ENCODE results near the gene MAMLD1.

Gene MAMLD1

GRCh38 chrX:150347471-150347870, 15.6 kb upstream of the MAMLD1 start:
- Histone ChIP-seq H3K4me1 (ENCODE audit: low read depth, poor library complexity, severe bottlenecking) (no peaks in the 10 kb centered on the region), H3K4me2 (no peak overlapping the region), H4K20me1 (ENCODE audit: insufficient read depth) (no peaks in the 10 kb centered on the region), H3K4me3 (IDR thresholded peaks at IDR 0.05; ENCODE audit: insufficient read depth, low read depth, low read length) (no peak overlapping the region), H3K79me2 (ENCODE audit: insufficient read depth, low read depth) (no peaks in the 10 kb centered on the region), H3K36me3 (ENCODE audit: insufficient read depth) (no peaks in the 10 kb centered on the region), H3K27ac (no peak overlapping the region), H3K9ac (no peak overlapping the region), H3K27me3 (ENCODE audit: insufficient read depth, low read depth) (no peaks in the 10 kb centered on the region), H2AFZ (ENCODE audit: low read depth) (no peak overlapping the region)
- TF ChIP-seq, protein P1, sequence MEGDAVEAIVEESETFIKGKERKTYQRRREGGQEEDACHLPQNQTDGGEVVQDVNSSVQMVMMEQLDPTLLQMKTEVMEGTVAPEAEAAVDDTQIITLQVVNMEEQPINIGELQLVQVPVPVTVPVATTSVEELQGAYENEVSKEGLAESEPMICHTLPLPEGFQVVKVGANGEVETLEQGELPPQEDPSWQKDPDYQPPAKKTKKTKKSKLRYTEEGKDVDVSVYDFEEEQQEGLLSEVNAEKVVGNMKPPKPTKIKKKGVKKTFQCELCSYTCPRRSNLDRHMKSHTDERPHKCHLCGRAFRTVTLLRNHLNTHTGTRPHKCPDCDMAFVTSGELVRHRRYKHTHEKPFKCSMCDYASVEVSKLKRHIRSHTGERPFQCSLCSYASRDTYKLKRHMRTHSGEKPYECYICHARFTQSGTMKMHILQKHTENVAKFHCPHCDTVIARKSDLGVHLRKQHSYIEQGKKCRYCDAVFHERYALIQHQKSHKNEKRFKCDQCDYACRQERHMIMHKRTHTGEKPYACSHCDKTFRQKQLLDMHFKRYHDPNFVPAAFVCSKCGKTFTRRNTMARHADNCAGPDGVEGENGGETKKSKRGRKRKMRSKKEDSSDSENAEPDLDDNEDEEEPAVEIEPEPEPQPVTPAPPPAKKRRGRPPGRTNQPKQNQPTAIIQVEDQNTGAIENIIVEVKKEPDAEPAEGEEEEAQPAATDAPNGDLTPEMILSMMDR (conservative IDR thresholded peaks at IDR 0.05; ENCODE audit: low read depth, low read length), result no peak

- no peak overlapping the region for H3K4me3 ChIP-seq (IDR thresholded peaks at IDR 0.05; ENCODE audit: insufficient read depth, low read depth, low read length)
- H3K36me3 ChIP-seq (ENCODE audit: insufficient read depth), result no peaks in the 10 kb centered on the region
- H4K20me1 ChIP-seq (ENCODE audit: insufficient read depth), result no peaks in the 10 kb centered on the region
- no peak overlapping the region for H3K9ac ChIP-seq
- H3K4me1 ChIP-seq (ENCODE audit: low read depth, poor library complexity, severe bottlenecking), result no peaks in the 10 kb centered on the region
- no peak overlapping the region for H3K27ac ChIP-seq
- H3K27me3 ChIP-seq (ENCODE audit: insufficient read depth, low read depth), result no peaks in the 10 kb centered on the region
- no peak overlapping the region for H3K4me2 ChIP-seq
- no peak overlapping the region for H2AFZ ChIP-seq (ENCODE audit: low read depth)
- no peaks in the 10 kb centered on the region for H3K79me2 ChIP-seq (ENCODE audit: insufficient read depth, low read depth)
- TF ChIP-seq, protein P1 (conservative IDR thresholded peaks at IDR 0.05; ENCODE audit: low read depth, low read length), result no peak
Observed at GRCh38 chrX:150348365-150348764, 14.8 kb upstream of the MAMLD1 start.

- Histone ChIP-seq H3K27ac (no peak overlapping the region), H3K27me3 (ENCODE audit: insufficient read depth, low read depth) (no peaks in the 10 kb centered on the region), H3K4me1 (ENCODE audit: low read depth, poor library complexity, severe bottlenecking) (no peaks in the 10 kb centered on the region), H4K20me1 (ENCODE audit: insufficient read depth) (no peaks in the 10 kb centered on the region), H2AFZ (ENCODE audit: low read depth) (no peak overlapping the region), H3K36me3 (ENCODE audit: insufficient read depth) (no peaks in the 10 kb centered on the region), H3K79me2 (ENCODE audit: insufficient read depth, low read depth) (no peaks in the 10 kb centered on the region), H3K9ac (no peak overlapping the region), H3K4me2 (no peak overlapping the region), H3K4me3 (IDR thresholded peaks at IDR 0.05; ENCODE audit: insufficient read depth, low read depth, low read length) (no peak overlapping the region)
- TF ChIP-seq, protein P1 (conservative IDR thresholded peaks at IDR 0.05; ENCODE audit: low read depth, low read length), result no peak
Observed at GRCh38 chrX:150352114-150352513, 11.0 kb upstream of the MAMLD1 start.

GRCh38 chrX:150352581-150352980, 10.5 kb upstream of the MAMLD1 start:
- no peaks in the 10 kb centered on the region for H3K79me2 ChIP-seq (ENCODE audit: insufficient read depth, low read depth)
- TF ChIP-seq, protein P1 (conservative IDR thresholded peaks at IDR 0.05; ENCODE audit: low read depth, low read length), result no peak
- H3K27me3 ChIP-seq (ENCODE audit: insufficient read depth, low read depth), result no peaks in the 10 kb centered on the region
- no peak overlapping the region for H3K9ac ChIP-seq
- H4K20me1 ChIP-seq (ENCODE audit: insufficient read depth), result no peaks in the 10 kb centered on the region
- no peaks in the 10 kb centered on the region for H3K4me1 ChIP-seq (ENCODE audit: low read depth, poor library complexity, severe bottlenecking)
- H3K4me2 ChIP-seq, result no peak overlapping the region
- no peaks in the 10 kb centered on the region for H3K36me3 ChIP-seq (ENCODE audit: insufficient read depth)
- H2AFZ ChIP-seq (ENCODE audit: low read depth), result no peak overlapping the region
- no peak overlapping the region for H3K27ac ChIP-seq
- H3K4me3 ChIP-seq (IDR thresholded peaks at IDR 0.05; ENCODE audit: insufficient read depth, low read depth, low read length), result no peak overlapping the region
